GM13976 (cell line): ENCODE results near the gene ATG10.

Experiments
- DNase-seq: peaks from one replicate; pipeline ENCODE4 v3.0.0; 2012; ENCODE audit warnings: low spot score
- CTCF ChIP-seq: IDR thresholded peaks from 2 replicates; pipeline ENCODE4 v1.5.1; 2012; ENCODE audit warnings: borderline replicate concordance, mild to moderate bottlenecking; ENCODE audit not compliant: insufficient read depth; ENCODE audit errors: extremely low read depth, missing control alignments, control extremely low read depth
- in situ Hi-C: fragments of 300-500 bp; cut with MboI; formaldehyde crosslinking; loops from one replicate; pipeline ENCODE4 v1.12.0; 2022; ENCODE audit warnings: low sequenced_read_pairs, mixed read lengths, inconsistent platforms; ENCODE audit not compliant: unreplicated experiment

The ATG10 gene

GRCh38 chr5:82197550-82197949 lies 225.7 kb downstream of the ATG10 start:
- in situ Hi-C loops: no loop called here
- TF ChIP-seq CTCF: no peak
- no peak for DNase-seq

GRCh38 chr5:82204567-82204966 lies 232.7 kb downstream of the ATG10 start:
- in situ Hi-C loops: no loop called here
- no peak for TF ChIP-seq CTCF
- no peak for DNase-seq

- TF ChIP-seq CTCF: no peak
- in situ Hi-C loops: no loop called here
Measured at GRCh38 chr5:82205005-82205404, 233.2 kb downstream of the ATG10 start.

GRCh38 chr5:82208371-82208770 lies 236.5 kb downstream of the ATG10 start:
- in situ Hi-C loops: no loop called here
- no peak for DNase-seq

More at GRCh38 chr5:82205005-82205404, 233.2 kb downstream of the ATG10 start:
- no peak for DNase-seq

GRCh38 chr5:82211855-82212572 lies 240.2 kb downstream of the ATG10 start:
- no peak for DNase-seq
- in situ Hi-C loops: no loop called here
- TF ChIP-seq CTCF: no peak

More at GRCh38 chr5:82208371-82208770, 236.5 kb downstream of the ATG10 start:
- TF ChIP-seq CTCF: no peak

GRCh38 chr5:82217917-82218316 lies 246.1 kb downstream of the ATG10 start:
- no peak for DNase-seq
- in situ Hi-C loops: no loop called here
- no peak for TF ChIP-seq CTCF
